K562 (cell line): ENCODE results near the gene HYAL1. TPM values are rescaled to one million over a fixed set of nuclear protein-coding genes. Genes with fewer than 3 reads are reported as not detected.

ENCODE experiments used
- AFF4 ChIP-seq: sonication (generic); formaldehyde crosslinking; IDR thresholded peaks from 2 replicates; pipeline ENCODE4 v1.8.0; 2023; ENCODE audit warnings: mild to moderate bottlenecking, missing genetic modification reagents
- GTF2A2 ChIP-seq: IDR thresholded peaks from 2 replicates; pipeline ENCODE4 v1.6.1; 2016; ENCODE audit warnings: mild to moderate bottlenecking, missing genetic modification characterization, missing compliant biosample characterization
- HES1 ChIP-seq: fragments of 450-650 bp; IDR thresholded peaks from 2 replicates; pipeline ENCODE4 v1.6.1; 2016; ENCODE audit warnings: low read depth, mild to moderate bottlenecking, moderate library complexity
- HLTF ChIP-seq: fragments of 450-650 bp; IDR thresholded peaks from 2 replicates; pipeline ENCODE4 v1.6.1; 2016
- IRF2 ChIP-seq: sonication (generic); formaldehyde crosslinking; IDR thresholded peaks from 2 replicates; pipeline ENCODE4 v1.8.1; 2022; ENCODE audit warnings: mild to moderate bottlenecking, missing genetic modification reagents
- MNT ChIP-seq, 2 experiments: fragments of 450-650 bp; conservative IDR thresholded peaks; 2 replicates each; pipeline ENCODE4 v1.6.1; 2017; ENCODE audit warnings: mild to moderate bottlenecking in 2 of 2, moderate library complexity in 2 of 2
- MTA3 ChIP-seq: fragments of 450-650 bp; formaldehyde crosslinking; IDR thresholded peaks from 2 replicates; pipeline ENCODE4 v1.6.1; 2017; ENCODE audit warnings: mild to moderate bottlenecking, borderline replicate concordance
- PATZ1 ChIP-seq: fragments of 250-450 bp; sonication (Bioruptor Pico); IDR thresholded peaks from 2 replicates; pipeline ENCODE4 v1.5.0; 2020; ENCODE audit warnings: mild to moderate bottlenecking, borderline replicate concordance
- RB1 ChIP-seq: fragments of 450-650 bp; IDR thresholded peaks from 2 replicates; pipeline ENCODE4 v1.6.1; 2017; ENCODE audit warnings: low read depth, mild to moderate bottlenecking
- TBL1XR1 ChIP-seq, 2 experiments: IDR thresholded peaks; 2 replicates each; pipeline ENCODE4 v1.6.1; 2012; ENCODE audit warnings: improper control_type of control experiment in 2 of 2, low read length in 2 of 2, mild to moderate bottlenecking in 1 of 2
- ZKSCAN3 ChIP-seq: fragments of 250-450 bp; sonication (Bioruptor Pico); IDR thresholded peaks from 2 replicates; pipeline ENCODE4 v1.4.0; 2020
- ZNF174 ChIP-seq: fragments of 250-450 bp; sonication (Bioruptor Pico); IDR thresholded peaks from 2 replicates; pipeline ENCODE4 v1.4.0; 2020; ENCODE audit warnings: mild to moderate bottlenecking
- ZNF280A ChIP-seq: fragments of 450-650 bp; IDR thresholded peaks from 2 replicates; pipeline ENCODE4 v1.6.1; 2018; ENCODE audit warnings: mild to moderate bottlenecking, low read depth; ENCODE audit not compliant: partially characterized antibody
- ZNF431 ChIP-seq: sonication (generic); formaldehyde crosslinking; IDR thresholded peaks from 2 replicates; pipeline ENCODE4 v1.8.0; 2022; ENCODE audit warnings: mild to moderate bottlenecking, missing genetic modification reagents
- ZNF655 ChIP-seq: fragments of 250-450 bp; sonication (Bioruptor Pico); IDR thresholded peaks from 2 replicates; pipeline ENCODE4 v1.5.0; 2021
- polyA plus RNA-seq, 8 experiments: library from polyadenylated mRNA; depleted of rRNA in 4 of 8; stranded (reverse) in 5 of 8; unstranded in 3 of 8; fragments of >200 nt; fragmentation: Nextera tagmentation in 2 of 8; fragmentation: Illumina TruSeq in 1 of 8; extraction: Ambion mirVana in 2 of 8; extraction: Trizol in 1 of 8; gene quantifications; 2 replicates each; pipeline versions ENCODE4 v1.2.1 to v1.2.3, GENCODE V29; 2011 to 2014; ENCODE audit warnings: inconsistent platforms in 1 of 8, missing spikeins in 1 of 8
- total RNA-seq, 7 experiments: library from RNA; depleted of rRNA in 6 of 7; stranded (reverse); fragments of >200 nt in 6 of 7; fragmentation: Illumina TruSeq in 2 of 7; extraction: Trizol in 2 of 7; gene quantifications; 2 replicates each; pipeline versions ENCODE4 v1.2.1 to v1.2.3, GENCODE V29; 2011 to 2021; ENCODE audit warnings: low replicate concordance in 1 of 7

The HYAL1 gene
- total and polyA plus RNA-seq, 9 of the 15 experiments (the other 6 are each of a cell fraction or from before 2014, with no cell fraction given) = 1.4 to 8.5 (median 4.7) TPM

- TF ChIP-seq AFF4 (CRISPR knock-in tag) = 0 out of 2 replicates have a peak, but pooled peaks have one; percentile 70
- TF ChIP-seq ZKSCAN3 = no peak
- no peak for TF ChIP-seq PATZ1
- TF ChIP-seq RB1 = peak; percentile 69
- TF ChIP-seq MNT (conservative IDR thresholded peaks at IDR 0.05) = peak; percentile 98 to 99
- TF ChIP-seq ZNF174 = no peak
- no peak; the same call in 1 of the 2 replicates for TF ChIP-seq MTA3
- TF ChIP-seq ZNF655 (CRISPR knock-in tag) = no peak
- no peak for TF ChIP-seq ZNF280A
- TF ChIP-seq HES1 = no peak
- no peak for TF ChIP-seq IRF2 (CRISPR knock-in tag)
- TF ChIP-seq ZNF431 (CRISPR knock-in tag) = no peak
- no peak for TF ChIP-seq GTF2A2
- TF ChIP-seq HLTF = no peak
- no peak for TF ChIP-seq TBL1XR1 (IDR thresholded peaks at IDR 0.05; ENCODE audit: low read length in 2 of 2)
These were observed 11.0 kb downstream of the HYAL1 start, which contains the start of gene IFRD2 (continued) for GRCh38 chr3:50292159-50293078.
